Esophagus muscularis mucosa (tissue), 4 donors: ENCODE measurements around the gene TNFRSF14. TPM values are rescaled to one million over a fixed set of nuclear protein-coding genes. Genes with fewer than 3 reads are reported as not detected.

Experiments used
- DNase-seq: peaks from one replicate; pipeline ENCODE4 v3.0.0-alpha.2; 2017; ENCODE audit errors: extremely low spot score
- H3K27ac ChIP-seq, 4 donors: fragments of 200-600 bp; sonication (generic); replicated peaks in 1 of 4; 1 replicate in 3 of 4; 2 replicates in 1 of 4; pipeline ENCODE4 v1.5.1; 2016 to 2019; ENCODE audit warnings: mild to moderate bottlenecking in 1 of 4
- H3K27me3 ChIP-seq, 4 donors: fragments of 200-600 bp; sonication (generic); one replicate each; pipeline versions ENCODE4 v1.5.1 to v1.6.0; 2016 to 2019
- H3K36me3 ChIP-seq, 4 donors: fragments of 200-600 bp; sonication (generic); one replicate each; pipeline ENCODE4 v1.5.1; 2016 to 2019
- H3K4me1 ChIP-seq, 4 donors: fragments of 200-600 bp; sonication (generic); one replicate each; pipeline ENCODE4 v1.5.1; 2016 to 2019
- H3K4me3 ChIP-seq, 4 donors: fragments of 200-600 bp; sonication (generic); 1 replicate in 2 of 4; 2 replicates in 2 of 4; pipeline ENCODE4 v1.5.1; 2016 to 2019; ENCODE audit warnings: mild to moderate bottlenecking in 4 of 4, moderate library complexity in 1 of 4
- H3K9me3 ChIP-seq, 4 donors: fragments of 200-600 bp; sonication (generic); 1 replicate in 3 of 4; 2 replicates in 1 of 4; pipeline ENCODE4 v1.5.1; 2016 to 2019
- CTCF ChIP-seq, 3 experiments: fragments of 200-600 bp in 2 of 3; fragments of 450-650 bp in 1 of 3; sonication (generic) in 2 of 3; IDR thresholded peaks; one replicate each; pipeline ENCODE4 v1.5.1; 2017 to 2019; ENCODE audit warnings: antibody characterized with exemption in 3 of 3, mild to moderate bottlenecking in 2 of 3, moderate library complexity in 1 of 3
- EP300 ChIP-seq: sonication (generic); formaldehyde crosslinking; IDR thresholded peaks from one replicate; pipeline ENCODE4 v1.6.1; 2017; ENCODE audit warnings: antibody characterized with exemption
- POLR2A ChIP-seq: fragments of 450-650 bp; IDR thresholded peaks from one replicate; pipeline ENCODE4 v1.6.1; 2017; ENCODE audit warnings: antibody characterized with exemption, moderate library complexity, mild to moderate bottlenecking, low read depth
- POLR2AphosphoS5 ChIP-seq, 2 donors: sonication (generic); formaldehyde crosslinking; IDR thresholded peaks; one replicate each; pipeline ENCODE4 v1.6.1; 2017; ENCODE audit warnings: antibody characterized with exemption in 2 of 2
- WGBS: methylation state at CpG from one replicate; pipeline ENCODE4 v1.1.5; 2018; 5-methylcytosine and 5-hydroxymethylcytosine counted together
- intact Hi-C: fragments of 100-400 bp; cut with DNase I; formaldehyde crosslinking; loops from one replicate; pipeline ENCODE4 v1.15.1; 2023
- total RNA-seq, 4 donors: library from RNA; depleted of rRNA; stranded (reverse); fragments of >200 nt; gene quantifications; one replicate each; pipeline versions ENCODE4 v1.1.0 to v1.2.1, GENCODE V29; 2016

The TNFRSF14 gene
- total RNA-seq, 4 donors from 2014 or later = 26.2 to 49.2 (median 42.5) TPM

GRCh38 chr1:2598329-2598931 is 42.3 kb downstream of the TNFRSF14 start:
- peaks cover 8 to 12% (median 10%) of the 10 kb centered on the region in 4 donors for H3K4me1 ChIP-seq
- TF ChIP-seq EP300 = no peak
- TF ChIP-seq POLR2AphosphoS5 (IDR thresholded peaks at IDR 0.05) = no peak
- TF ChIP-seq POLR2A = no peak
- no peak for TF ChIP-seq CTCF (IDR thresholded peaks at IDR 0.05)
- 74% methylated on average over 2 of the region's 3 CpGs for WGBS
- H3K36me3 ChIP-seq = no peaks in the 10 kb centered on the region
- H3K27ac ChIP-seq = no peak overlapping the region
- no peak overlapping the region for H3K4me3 ChIP-seq
- intact Hi-C loops = no loop called here
- H3K27me3 ChIP-seq = peaks cover 0 to 57% (median 3%) of the 10 kb centered on the region in 4 donors
- no peak for DNase-seq
- H3K9me3 ChIP-seq = peaks cover 0 to 32% (median 7%) of the 10 kb centered on the region in 4 donors

GRCh38 chr1:2601721-2602303 is 45.6 kb downstream of the TNFRSF14 start:
- H3K36me3 ChIP-seq = no peaks in the 10 kb centered on the region
- no peak for TF ChIP-seq POLR2AphosphoS5 (IDR thresholded peaks at IDR 0.05)
- TF ChIP-seq CTCF (IDR thresholded peaks at IDR 0.05) = no peak
- no peak for TF ChIP-seq EP300
- TF ChIP-seq POLR2A = no peak
- no peak overlapping the region for H3K27ac ChIP-seq
- WGBS = 86% methylated on average over 12 of the region's 18 CpGs
- no peak overlapping the region for H3K4me3 ChIP-seq
- peaks cover 0 to 1% (median 0%) of the 10 kb centered on the region in 4 donors for H3K4me1 ChIP-seq
- peaks cover 0 to 32% (median 7%) of the 10 kb centered on the region in 4 donors for H3K9me3 ChIP-seq
- H3K27me3 ChIP-seq = peaks cover 0 to 57% (median 0%) of the 10 kb centered on the region in 4 donors
- intact Hi-C loops = no loop called here
- no peak for DNase-seq

- no peak for TF ChIP-seq POLR2AphosphoS5 (IDR thresholded peaks at IDR 0.05)
- no peak for TF ChIP-seq EP300
- peaks cover 0 to 57% (median 0%) of the 10 kb centered on the region in 4 donors for H3K27me3 ChIP-seq
- peaks cover under 1 to 7% (median 4%) of the 10 kb centered on the region in 4 donors for H3K4me1 ChIP-seq
- intact Hi-C loops = no loop called here
- no peak for DNase-seq
- H3K9me3 ChIP-seq = peaks cover 0 to 32% (median 7%) of the 10 kb centered on the region in 4 donors
- H3K27ac ChIP-seq = no peak overlapping the region
- no peaks in the 10 kb centered on the region for H3K36me3 ChIP-seq
- WGBS = 81% methylated on average over 14 of the region's 15 CpGs
- no peak overlapping the region for H3K4me3 ChIP-seq
Observed at GRCh38 chr1:2602311-2602835, 46.2 kb downstream of the TNFRSF14 start.

- Histone ChIP-seq H3K9me3 (peaks cover 0 to 31% (median 6%) of the 10 kb centered on the region in 4 donors), H3K4me3 (no peak overlapping the region), H3K4me1 (peaks cover 6 to 11% (median 9%) of the 10 kb centered on the region in 4 donors), H3K27ac (no peak overlapping the region), H3K36me3 (no peaks in the 10 kb centered on the region), H3K27me3 (peaks cover 0 to 57% (median 0%) of the 10 kb centered on the region in 4 donors)
- intact Hi-C loops = no loop called here
- TF ChIP-seq POLR2A = no peak
- no peak for TF ChIP-seq CTCF (IDR thresholded peaks at IDR 0.05)
- no peak for DNase-seq
- 81% methylated on average over 16 of the region's 18 CpGs for WGBS
Observed at GRCh38 chr1:2602866-2603520, 46.8 kb downstream of the TNFRSF14 start.
